CD14-positive monocyte (primary cell): ENCODE data around the gene GRID2. TPM values are rescaled to one million over a fixed set of nuclear protein-coding genes. Genes with fewer than 3 reads are reported as not detected.

Experiments used
- DNase-seq, 3 donors: peaks; one replicate each; pipeline ENCODE4 v3.0.0-alpha.2; 2011 to 2022
- H2AFZ ChIP-seq: 2 replicates; pipeline ENCODE4 v1.6.0; 2012; ENCODE audit warnings: mild to moderate bottlenecking, low read depth, low read length, inconsistent platforms; ENCODE audit not compliant: insufficient read depth, poor library complexity, severe bottlenecking
- H3K27ac ChIP-seq, 2 donors: 1 replicate in 1 of 2; 2 replicates in 1 of 2; pipeline ENCODE4 v1.5.1; 2012 to 2013; ENCODE audit warnings: low read length in 2 of 2, control low read depth in 1 of 2, inconsistent platforms in 1 of 2, low read depth in 1 of 2, mild to moderate bottlenecking in 1 of 2
- H3K27me3 ChIP-seq, 2 donors: one replicate each; pipeline versions ENCODE4 v1.6.0 to v1.6.1; 2011 to 2013; ENCODE audit warnings: low read length in 2 of 2; ENCODE audit not compliant: control insufficient read depth in 2 of 2, insufficient read depth in 2 of 2
- H3K36me3 ChIP-seq, 2 donors: replicated peaks in 1 of 2; 1 replicate in 1 of 2; 2 replicates in 1 of 2; pipeline versions ENCODE4 v1.5.1 to v1.6.1; 2012 to 2013; ENCODE audit warnings: low read length in 2 of 2, control low read depth in 1 of 2, inconsistent platforms in 1 of 2, mild to moderate bottlenecking in 1 of 2; ENCODE audit not compliant: insufficient read depth in 2 of 2, control insufficient read depth in 1 of 2
- H3K4me1 ChIP-seq, 2 donors: 1 replicate in 1 of 2; 2 replicates in 1 of 2; pipeline versions ENCODE4 v1.5.1 to v1.6.1; 2012 to 2013; ENCODE audit warnings: low read length in 2 of 2, control low read depth in 1 of 2, inconsistent platforms in 1 of 2, mild to moderate bottlenecking in 1 of 2, moderate library complexity in 1 of 2; ENCODE audit not compliant: insufficient read depth in 2 of 2, control insufficient read depth in 1 of 2
- H3K4me2 ChIP-seq: replicated peaks from 2 replicates; pipeline ENCODE3; 2012; ENCODE audit warnings: low read length, moderate library complexity, mild to moderate bottlenecking; ENCODE audit not compliant: poor library complexity, severe bottlenecking; ENCODE audit errors: extremely low read depth
- H3K4me3 ChIP-seq, 3 experiments: fragments of 200-600 bp in 1 of 3; sonication (generic) in 1 of 3; replicated peaks in 1 of 3; 1 replicate in 2 of 3; 2 replicates in 1 of 3; pipeline ENCODE4 v1.5.1; 2011 to 2013; ENCODE audit warnings: low read length in 3 of 3, mild to moderate bottlenecking in 3 of 3, control low read depth in 2 of 3, low read depth in 2 of 3, inconsistent platforms in 1 of 3, moderate library complexity in 1 of 3
- H3K79me2 ChIP-seq: 2 replicates; pipeline ENCODE4 v1.6.0; 2012; ENCODE audit warnings: mild to moderate bottlenecking, control low read depth, inconsistent platforms, low read length, moderate library complexity; ENCODE audit not compliant: insufficient read depth
- H3K9ac ChIP-seq: 2 replicates; pipeline ENCODE4 v1.6.0; 2017; ENCODE audit warnings: low read length, mild to moderate bottlenecking; ENCODE audit not compliant: insufficient read depth, poor library complexity, severe bottlenecking
- H3K9me3 ChIP-seq, 2 donors: replicated peaks in 1 of 2; 1 replicate in 1 of 2; 2 replicates in 1 of 2; pipeline versions ENCODE4 v1.5.1 to v1.6.1; 2012 to 2013; ENCODE audit warnings: low read length in 2 of 2, control low read depth in 1 of 2; ENCODE audit not compliant: control insufficient read depth in 1 of 2, insufficient read depth in 1 of 2
- H4K20me1 ChIP-seq: 2 replicates; pipeline ENCODE4 v1.6.0; 2012; ENCODE audit warnings: mild to moderate bottlenecking, low read length, control low read depth, moderate library complexity; ENCODE audit not compliant: insufficient read depth
- H3K27ac Mint-ChIP-seq, 7 donors: one replicate each; pipeline ENCODE4 v1.8.0; 2020; ENCODE audit warnings: mild to moderate bottlenecking in 7 of 7, mixed read lengths in 7 of 7, moderate library complexity in 6 of 7, inconsistent platforms in 2 of 7
- H3K27me3 Mint-ChIP-seq, 3 donors: one replicate each; pipeline ENCODE4 v1.8.0; 2021 to 2022; ENCODE audit warnings: low read depth in 3 of 3, mild to moderate bottlenecking in 3 of 3, mixed read lengths in 3 of 3, moderate library complexity in 3 of 3, inconsistent platforms in 1 of 3
- H3K36me3 Mint-ChIP-seq, 2 donors: one replicate each; pipeline ENCODE4 v1.8.0; 2020; ENCODE audit warnings: mixed read lengths in 2 of 2, inconsistent platforms in 1 of 2, mild to moderate bottlenecking in 1 of 2
- H3K4me1 Mint-ChIP-seq: one replicate; pipeline ENCODE4 v1.8.0; 2020; ENCODE audit warnings: mild to moderate bottlenecking, mixed read lengths
- H3K4me3 Mint-ChIP-seq, 2 donors: one replicate each; pipeline ENCODE4 v1.8.0; 2020; ENCODE audit warnings: mild to moderate bottlenecking in 2 of 2, mixed read lengths in 2 of 2, moderate library complexity in 1 of 2
- H3K9me3 Mint-ChIP-seq, 7 donors: one replicate each; pipeline ENCODE4 v1.8.0; 2020 to 2022; ENCODE audit warnings: mixed read lengths in 7 of 7, mild to moderate bottlenecking in 6 of 7, moderate library complexity in 6 of 7, inconsistent platforms in 2 of 7
- WGBS: methylation state at CpG from one replicate; pipeline ENCODE4 v1.1.5; 2013; ENCODE audit warnings: missing lambda C conversion rate; ENCODE audit not compliant: insufficient coverage; 5-methylcytosine and 5-hydroxymethylcytosine counted together
- intact Hi-C, 2 donors: fragments of 100-400 bp; cut with micrococcal nuclease; formaldehyde crosslinking; loops; one replicate each; pipeline versions ENCODE4 v1.15.0 to v1.15.1; 2023
- polyA plus RNA-seq, 3 donors: library from polyadenylated mRNA; depleted of rRNA in 1 of 3; unstranded in 2 of 3; stranded (reverse) in 1 of 3; fragments of 300-500 nt in 2 of 3; fragments of >200 nt in 1 of 3; fragmentation: Illumina TruSeq in 2 of 3; gene quantifications; 1 replicate in 2 of 3; 2 replicates in 1 of 3; pipeline ENCODE4 v1.2.3, GENCODE V29; 2012 to 2021
- TF ChIP-seq, protein P1 (sequence below): fragments of 200-600 bp; IDR thresholded peaks from one replicate; pipeline ENCODE4 v1.8.0; 2022; ENCODE audit warnings: antibody characterized with exemption, mild to moderate bottlenecking

GRID2 gene
- polyA plus RNA-seq, 3 donors = not detected

DNA sequence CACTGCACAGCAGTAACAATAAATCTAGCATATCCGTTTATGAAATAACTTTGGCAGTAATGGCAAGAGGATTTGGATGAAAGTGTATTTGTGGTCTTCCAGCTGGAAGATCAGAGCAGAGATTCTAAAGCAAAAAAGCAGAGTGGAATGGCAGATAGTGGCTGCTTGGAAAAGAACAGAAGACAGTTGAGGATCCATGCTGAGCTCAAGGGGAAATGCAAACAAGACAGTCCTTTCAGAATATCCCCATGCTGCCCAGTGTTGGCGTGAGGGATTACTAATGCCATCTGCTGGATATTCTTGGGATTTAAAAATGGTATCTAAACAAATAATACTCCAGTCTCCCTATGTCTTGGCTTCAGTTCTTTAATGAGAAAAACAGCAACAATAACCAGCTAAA is 895.7 kb downstream of the GRID2 start:
- no peaks in the 10 kb centered on the region for H3K79me2 ChIP-seq
- no peaks in the 10 kb centered on the region for H3K9me3 ChIP-seq
- no peaks in the 10 kb centered on the region for H3K4me1 ChIP-seq
- no peaks in the 10 kb centered on the region for H3K27me3 ChIP-seq
- 80% methylated on average over 1 of the region's 2 CpGs for WGBS
- Mint-ChIP-seq H3K27me3 (no peaks in the 10 kb centered on the region), H3K27ac (no peak overlapping the region), H3K4me1 (no peaks in the 10 kb centered on the region), H3K36me3 (no peaks in the 10 kb centered on the region), H3K4me3 (no peak overlapping the region), H3K9me3 (no peaks in the 10 kb centered on the region)
- H3K9ac ChIP-seq = no peak overlapping the region
- H3K4me2 ChIP-seq = no peak overlapping the region
- H2AFZ ChIP-seq = no peak overlapping the region
- H3K36me3 ChIP-seq = no peaks in the 10 kb centered on the region
- no peak overlapping the region for H3K4me3 ChIP-seq
- intact Hi-C loops = no loop called here
- DNase-seq = no peak
- H4K20me1 ChIP-seq = no peaks in the 10 kb centered on the region
- H3K27ac ChIP-seq = no peak overlapping the region
- TF ChIP-seq, protein P1, sequence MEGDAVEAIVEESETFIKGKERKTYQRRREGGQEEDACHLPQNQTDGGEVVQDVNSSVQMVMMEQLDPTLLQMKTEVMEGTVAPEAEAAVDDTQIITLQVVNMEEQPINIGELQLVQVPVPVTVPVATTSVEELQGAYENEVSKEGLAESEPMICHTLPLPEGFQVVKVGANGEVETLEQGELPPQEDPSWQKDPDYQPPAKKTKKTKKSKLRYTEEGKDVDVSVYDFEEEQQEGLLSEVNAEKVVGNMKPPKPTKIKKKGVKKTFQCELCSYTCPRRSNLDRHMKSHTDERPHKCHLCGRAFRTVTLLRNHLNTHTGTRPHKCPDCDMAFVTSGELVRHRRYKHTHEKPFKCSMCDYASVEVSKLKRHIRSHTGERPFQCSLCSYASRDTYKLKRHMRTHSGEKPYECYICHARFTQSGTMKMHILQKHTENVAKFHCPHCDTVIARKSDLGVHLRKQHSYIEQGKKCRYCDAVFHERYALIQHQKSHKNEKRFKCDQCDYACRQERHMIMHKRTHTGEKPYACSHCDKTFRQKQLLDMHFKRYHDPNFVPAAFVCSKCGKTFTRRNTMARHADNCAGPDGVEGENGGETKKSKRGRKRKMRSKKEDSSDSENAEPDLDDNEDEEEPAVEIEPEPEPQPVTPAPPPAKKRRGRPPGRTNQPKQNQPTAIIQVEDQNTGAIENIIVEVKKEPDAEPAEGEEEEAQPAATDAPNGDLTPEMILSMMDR = no peak

DNA sequence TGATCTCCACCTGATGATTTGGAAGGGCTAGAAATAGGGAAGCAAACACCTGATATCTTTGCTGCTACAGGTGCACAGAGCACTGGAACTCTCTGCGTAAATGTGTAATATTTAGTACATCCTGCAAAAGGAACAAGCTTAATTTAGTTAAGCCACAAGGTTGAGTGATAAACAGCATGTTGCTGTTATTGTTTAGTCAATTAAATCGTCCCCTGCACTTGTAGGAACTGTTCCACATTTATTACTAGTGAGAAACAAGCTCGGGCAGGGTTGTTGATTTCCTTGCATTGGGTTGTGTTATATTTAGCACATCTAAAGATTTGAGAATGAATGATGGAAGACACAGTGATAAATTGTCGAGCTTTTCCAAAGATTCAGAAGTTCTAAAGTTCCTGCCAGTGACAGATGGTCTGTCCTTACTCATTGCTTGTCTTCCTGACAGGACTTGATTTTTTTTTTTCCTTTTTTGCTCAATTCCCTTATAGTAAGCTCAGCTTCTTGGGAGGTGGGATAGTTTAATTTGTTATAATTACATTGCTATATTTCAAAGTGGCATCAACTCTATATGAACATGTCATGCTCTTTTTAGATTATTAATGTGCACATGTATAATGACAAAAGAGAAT is 897.8 kb downstream of the GRID2 start:
- Histone ChIP-seq H3K9ac (no peak overlapping the region), H3K4me3 (no peak overlapping the region), H3K4me1 (no peaks in the 10 kb centered on the region), H2AFZ (no peak overlapping the region), H3K4me2 (no peak overlapping the region), H3K36me3 (no peaks in the 10 kb centered on the region), H3K9me3 (no peaks in the 10 kb centered on the region), H3K79me2 (no peaks in the 10 kb centered on the region), H3K27ac (no peak overlapping the region), H3K27me3 (no peaks in the 10 kb centered on the region), H4K20me1 (no peaks in the 10 kb centered on the region)
- no peak overlapping the region for H3K4me3 Mint-ChIP-seq
- intact Hi-C loops = no loop called here
- DNase-seq = no peak
- TF ChIP-seq, protein P1 = no peak
- no peaks in the 10 kb centered on the region for H3K4me1 Mint-ChIP-seq
- peaks cover 0 to 2% (median 0%) of the 10 kb centered on the region in 7 donors for H3K9me3 Mint-ChIP-seq
- no peaks in the 10 kb centered on the region for H3K27me3 Mint-ChIP-seq
- no peak overlapping the region for H3K27ac Mint-ChIP-seq
- H3K36me3 Mint-ChIP-seq = no peaks in the 10 kb centered on the region
- WGBS = no CpG with 5 or more reads among the region's 4 CpGs
